ENCODE measurements around the gene CNOT10.
A peak's percentile ranks its signal among the peaks of the same experiment; 100 is the strongest.

CNOT10 gene

GRCh38 chr3:32675650-32676049, 9.3 kb upstream of the CNOT10 start:
- Histone ChIP-seq H3K27ac (replicated peaks; ENCODE audit: low read length) (no peak overlapping the region), H3K23ac (ENCODE audit: low read depth, low read length, poor library complexity) (no peak overlapping the region), H3K4me3 (ENCODE audit: low read length in 2 of 2) (no peak overlapping the region), H2BK120ac (ENCODE audit: low read depth, low read length) (no peak overlapping the region), H3K4ac (ENCODE audit: low read length) (no peak overlapping the region), H3K4me1 (ENCODE audit: control insufficient read depth in 2 of 2, insufficient read depth in 1 of 2, low read depth in 1 of 2, low read length in 2 of 2) (no peaks in the 10 kb centered on the region), H4K8ac (ENCODE audit: low read depth, low read length) (no peak overlapping the region), H3K9me3 (replicated peaks in 1 of 2; ENCODE audit: control insufficient read depth in 2 of 2, insufficient read depth in 1 of 2, low read depth in 1 of 2, low read length in 2 of 2) (no peaks in the 10 kb centered on the region), H2BK15ac (ENCODE audit: low read length) (no peak overlapping the region), H4K91ac (ENCODE audit: low read depth, low read length, poor library complexity) (no peak overlapping the region), H2AK5ac (ENCODE audit: low read depth, low read length) (no peak overlapping the region), H3K18ac (ENCODE audit: low read length) (no peak overlapping the region), H2BK5ac (ENCODE audit: low read length) (no peak overlapping the region), H3K14ac (ENCODE audit: low read length) (no peak overlapping the region), H3K36me3 (replicated peaks in 1 of 2; ENCODE audit: control insufficient read depth in 2 of 2, insufficient read depth in 2 of 2, low read length in 2 of 2) (no peaks in the 10 kb centered on the region), H3K9ac (ENCODE audit: low read depth, low read length, poor library complexity) (no peak overlapping the region), H3K4me2 (ENCODE audit: insufficient read depth, low read length, poor library complexity, severe bottlenecking) (no peak overlapping the region), H3K27me3 (ENCODE audit: control insufficient read depth in 3 of 3, insufficient read depth in 3 of 3, low read depth in 1 of 3, low read length in 3 of 3) (peaks cover 0 to 4% (median 0%) of the 10 kb centered on the region in 3 experiments), H2AFZ (ENCODE audit: low read length) (no peak overlapping the region), H3K79me1 (ENCODE audit: low read depth, low read length) (no peaks in the 10 kb centered on the region), H2BK12ac (ENCODE audit: low read length) (no peak overlapping the region)
- DNase-seq (ENCODE audit: low spot score), result no peak
- no CpG with 5 or more reads among the region's 1 CpG for WGBS, 2 donors (ENCODE audit: extremely low coverage in 2 of 2, insufficient read length in 2 of 2, insufficient replicate concordance in 1 of 2)

- H3K9ac ChIP-seq (ENCODE audit: low read depth, low read length, poor library complexity), result no peak overlapping the region
- no peak overlapping the region for H3K4ac ChIP-seq (ENCODE audit: low read length)
- H3K27ac ChIP-seq (replicated peaks; ENCODE audit: low read length), result no peak overlapping the region
- no CpG with 5 or more reads among the region's 4 CpGs for WGBS, 2 donors (ENCODE audit: extremely low coverage in 2 of 2, insufficient read length in 2 of 2, insufficient replicate concordance in 1 of 2)
- H2BK5ac ChIP-seq (ENCODE audit: low read length), result no peak overlapping the region
- H3K36me3 ChIP-seq (replicated peaks in 1 of 2; ENCODE audit: control insufficient read depth in 2 of 2, insufficient read depth in 2 of 2, low read length in 2 of 2), result no peaks in the 10 kb centered on the region
- H2AFZ ChIP-seq (ENCODE audit: low read length), result no peak overlapping the region
- no peak overlapping the region for H3K23ac ChIP-seq (ENCODE audit: low read depth, low read length, poor library complexity)
- H2AK5ac ChIP-seq (ENCODE audit: low read depth, low read length), result no peak overlapping the region
- H2BK120ac ChIP-seq (ENCODE audit: low read depth, low read length), result no peak overlapping the region
- H3K27me3 ChIP-seq (ENCODE audit: control insufficient read depth in 3 of 3, insufficient read depth in 3 of 3, low read depth in 1 of 3, low read length in 3 of 3), result no peaks in the 10 kb centered on the region
- no peak overlapping the region for H2BK15ac ChIP-seq (ENCODE audit: low read length)
- no peak overlapping the region for H3K4me2 ChIP-seq (ENCODE audit: insufficient read depth, low read length, poor library complexity, severe bottlenecking)
- peaks cover 2 to 9% of the 10 kb centered on the region in 2 donors for H3K4me1 ChIP-seq (ENCODE audit: control insufficient read depth in 2 of 2, insufficient read depth in 1 of 2, low read depth in 1 of 2, low read length in 2 of 2)
- H3K4me3 ChIP-seq (ENCODE audit: low read length in 2 of 2), result no peak overlapping the region
- DNase-seq (ENCODE audit: low spot score), result no peak
- no peak overlapping the region for H4K91ac ChIP-seq (ENCODE audit: low read depth, low read length, poor library complexity)
- no peak overlapping the region for H2BK12ac ChIP-seq (ENCODE audit: low read length)
- H3K9me3 ChIP-seq (replicated peaks in 1 of 2; ENCODE audit: control insufficient read depth in 2 of 2, insufficient read depth in 1 of 2, low read depth in 1 of 2, low read length in 2 of 2), result no peaks in the 10 kb centered on the region
- H3K18ac ChIP-seq (ENCODE audit: low read length), result no peak overlapping the region
- H3K14ac ChIP-seq (ENCODE audit: low read length), result no peak overlapping the region
- H4K8ac ChIP-seq (ENCODE audit: low read depth, low read length), result no peak overlapping the region
- H3K79me1 ChIP-seq (ENCODE audit: low read depth, low read length), result no peaks in the 10 kb centered on the region
Observed at GRCh38 chr3:32681811-32682210, 3.2 kb upstream of the CNOT10 start.

DNA sequence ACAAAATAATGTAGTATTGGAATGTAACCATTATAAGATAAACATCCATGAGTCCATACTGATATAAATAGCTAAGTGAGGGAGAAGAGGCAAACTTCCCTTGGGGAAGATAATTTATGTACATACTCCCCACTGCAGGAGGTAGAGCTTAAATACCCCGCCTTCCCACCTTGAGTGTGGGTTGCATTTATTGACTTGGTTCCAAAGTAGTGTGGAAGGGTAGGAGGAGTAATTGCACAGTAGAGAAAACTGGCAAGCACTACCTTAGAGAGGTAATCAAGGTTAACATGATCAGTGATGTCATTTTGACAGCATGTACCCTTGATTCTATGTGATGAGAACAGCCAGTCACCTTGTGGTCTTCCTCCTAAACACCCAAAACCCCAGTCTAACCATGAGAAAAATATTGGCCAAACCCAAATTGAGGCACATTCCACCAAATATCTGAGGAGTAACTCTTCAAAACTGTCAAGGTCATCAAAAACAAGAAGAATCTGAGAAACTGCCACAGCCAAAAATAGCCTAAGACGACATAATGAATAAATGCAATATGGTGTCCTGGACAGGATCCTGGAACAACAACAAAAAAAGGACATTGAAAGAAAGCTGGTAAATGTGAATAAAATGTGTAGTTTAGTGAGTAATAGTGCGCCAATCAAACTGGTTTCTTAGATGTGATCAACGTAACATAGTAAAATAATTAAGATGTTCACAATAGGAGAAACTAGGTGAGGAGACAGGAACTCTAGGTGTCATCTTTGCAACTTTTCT, 774 bp upstream of the CNOT10 start:
- H3K4me1 ChIP-seq (ENCODE audit: control insufficient read depth in 2 of 2, insufficient read depth in 1 of 2, low read depth in 1 of 2, low read length in 2 of 2), result peaks cover 2 to 9% of the 10 kb centered on the region in 2 donors
- H3K27me3 ChIP-seq (ENCODE audit: control insufficient read depth in 3 of 3, insufficient read depth in 3 of 3, low read depth in 1 of 3, low read length in 3 of 3), result no peaks in the 10 kb centered on the region
- peak overlapping the region in 1 of 2 donors; percentile 79 for H3K4me3 ChIP-seq (ENCODE audit: low read length in 2 of 2)
- peaks cover 0 to 13% of the 10 kb centered on the region in 2 donors for H3K36me3 ChIP-seq (replicated peaks in 1 of 2; ENCODE audit: control insufficient read depth in 2 of 2, insufficient read depth in 2 of 2, low read length in 2 of 2)
- DNase-seq (ENCODE audit: low spot score), result no peak
- H2BK12ac ChIP-seq (ENCODE audit: low read length), result no peak overlapping the region
- no peak overlapping the region for H2AK5ac ChIP-seq (ENCODE audit: low read depth, low read length)
- peaks cover 4% of the 10 kb centered on the region for H3K79me1 ChIP-seq (ENCODE audit: low read depth, low read length)
- H3K9ac ChIP-seq (ENCODE audit: low read depth, low read length, poor library complexity), result no peak overlapping the region
- no peak overlapping the region for H2BK15ac ChIP-seq (ENCODE audit: low read length)
- WGBS, 2 donors (ENCODE audit: extremely low coverage in 2 of 2, insufficient read length in 2 of 2, insufficient replicate concordance in 1 of 2), result no CpG with 5 or more reads among the region's 4 CpGs
- H2BK120ac ChIP-seq (ENCODE audit: low read depth, low read length), result no peak overlapping the region
- peak overlapping the region; percentile 90 for H2AFZ ChIP-seq (ENCODE audit: low read length)
- H4K91ac ChIP-seq (ENCODE audit: low read depth, low read length, poor library complexity), result no peak overlapping the region
- no peak overlapping the region for H3K18ac ChIP-seq (ENCODE audit: low read length)
- H4K8ac ChIP-seq (ENCODE audit: low read depth, low read length), result no peak overlapping the region
- H2BK5ac ChIP-seq (ENCODE audit: low read length), result no peak overlapping the region
- H3K4ac ChIP-seq (ENCODE audit: low read length), result no peak overlapping the region
- H3K9me3 ChIP-seq (replicated peaks in 1 of 2; ENCODE audit: control insufficient read depth in 2 of 2, insufficient read depth in 1 of 2, low read depth in 1 of 2, low read length in 2 of 2), result no peaks in the 10 kb centered on the region
- no peak overlapping the region for H3K14ac ChIP-seq (ENCODE audit: low read length)
- H3K4me2 ChIP-seq (ENCODE audit: insufficient read depth, low read length, poor library complexity, severe bottlenecking), result peak overlapping the region; percentile 88
- no peak overlapping the region for H3K23ac ChIP-seq (ENCODE audit: low read depth, low read length, poor library complexity)
- no peak overlapping the region for H3K27ac ChIP-seq (replicated peaks; ENCODE audit: low read length)

DNA sequence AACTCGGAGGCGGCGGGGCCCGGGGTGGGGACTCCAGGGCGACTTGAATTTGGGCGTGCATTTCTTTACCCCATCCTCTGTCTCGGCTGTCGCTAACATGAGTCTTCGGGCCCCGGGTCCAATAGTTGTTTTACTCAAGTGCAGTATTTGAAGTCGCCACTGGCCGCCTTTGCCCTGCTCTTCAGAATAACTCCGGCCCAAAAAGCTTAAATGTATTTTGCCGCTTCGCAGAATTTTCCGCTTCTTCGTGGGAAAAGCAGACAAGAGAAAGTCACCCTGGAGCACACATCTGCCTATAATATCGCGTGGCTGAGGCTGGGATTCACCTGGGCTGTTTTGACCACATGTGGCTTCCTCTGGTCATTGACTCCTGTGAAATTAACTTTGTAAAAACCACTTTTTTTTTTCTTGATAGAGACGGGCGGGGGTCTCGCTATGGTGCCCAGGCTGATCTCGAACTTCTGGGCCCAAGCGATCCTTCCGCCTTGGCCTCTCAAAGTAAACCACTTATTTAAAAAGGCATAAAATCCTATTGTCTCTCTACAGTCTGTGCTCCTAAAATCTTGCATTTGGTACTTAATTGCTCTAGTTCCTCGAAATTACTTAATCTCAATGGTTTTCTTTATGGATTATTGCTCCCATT, 676 bp downstream of the CNOT10 start:
- Histone ChIP-seq H3K14ac (ENCODE audit: low read length) (peak overlapping the region; percentile 58), H2BK15ac (ENCODE audit: low read length) (no peak overlapping the region), H3K4me2 (ENCODE audit: insufficient read depth, low read length, poor library complexity, severe bottlenecking) (peak overlapping the region; percentile 86), H3K4me1 (ENCODE audit: control insufficient read depth in 2 of 2, insufficient read depth in 1 of 2, low read depth in 1 of 2, low read length in 2 of 2) (peaks cover 2 to 9% of the 10 kb centered on the region in 2 donors), H3K9ac (ENCODE audit: low read depth, low read length, poor library complexity) (peak overlapping the region; percentile 96), H2AK5ac (ENCODE audit: low read depth, low read length) (peak overlapping the region; percentile 62), H4K91ac (ENCODE audit: low read depth, low read length, poor library complexity) (no peak overlapping the region), H2BK12ac (ENCODE audit: low read length) (no peak overlapping the region), H2AFZ (ENCODE audit: low read length) (peak overlapping the region; percentile 90), H3K36me3 (replicated peaks in 1 of 2; ENCODE audit: control insufficient read depth in 2 of 2, insufficient read depth in 2 of 2, low read length in 2 of 2) (peaks cover 0 to 24% of the 10 kb centered on the region in 2 donors), H3K79me1 (ENCODE audit: low read depth, low read length) (peaks cover 7% of the 10 kb centered on the region), H3K23ac (ENCODE audit: low read depth, low read length, poor library complexity) (peak overlapping the region; percentile 98), H3K27ac (replicated peaks; ENCODE audit: low read length) (peak overlapping the region; percentile 92), H3K4me3 (ENCODE audit: low read length in 2 of 2) (peak overlapping the region; percentile 79 to 89), H4K8ac (ENCODE audit: low read depth, low read length) (peak overlapping the region; percentile 74), H3K9me3 (replicated peaks in 1 of 2; ENCODE audit: control insufficient read depth in 2 of 2, insufficient read depth in 1 of 2, low read depth in 1 of 2, low read length in 2 of 2) (no peaks in the 10 kb centered on the region), H2BK120ac (ENCODE audit: low read depth, low read length) (peak overlapping the region; percentile 42), H3K27me3 (ENCODE audit: control insufficient read depth in 3 of 3, insufficient read depth in 3 of 3, low read depth in 1 of 3, low read length in 3 of 3) (no peaks in the 10 kb centered on the region), H3K18ac (ENCODE audit: low read length) (peak overlapping the region; percentile 92), H3K4ac (ENCODE audit: low read length) (peak overlapping the region; percentile 78), H2BK5ac (ENCODE audit: low read length) (peak overlapping the region; percentile 93)
- DNase-seq (ENCODE audit: low spot score), result peak; percentile 1
- no CpG with 5 or more reads among the region's 26 CpGs for WGBS, 2 donors (ENCODE audit: extremely low coverage in 2 of 2, insufficient read length in 2 of 2, insufficient replicate concordance in 1 of 2)

Data from neuronal stem cell (in vitro differentiated cells).